GM19395 (cell line): ENCODE results near the gene HDAC7.

ENCODE experiments used
- ATAC-seq: cut with Tn5 transposase; IDR thresholded peaks from one replicate; pipeline ENCODE4 v1.9.1; 2021; ENCODE audit warnings: mild to moderate bottlenecking, moderate library complexity; ENCODE audit not compliant: unreplicated experiment

Gene HDAC7

DNA sequence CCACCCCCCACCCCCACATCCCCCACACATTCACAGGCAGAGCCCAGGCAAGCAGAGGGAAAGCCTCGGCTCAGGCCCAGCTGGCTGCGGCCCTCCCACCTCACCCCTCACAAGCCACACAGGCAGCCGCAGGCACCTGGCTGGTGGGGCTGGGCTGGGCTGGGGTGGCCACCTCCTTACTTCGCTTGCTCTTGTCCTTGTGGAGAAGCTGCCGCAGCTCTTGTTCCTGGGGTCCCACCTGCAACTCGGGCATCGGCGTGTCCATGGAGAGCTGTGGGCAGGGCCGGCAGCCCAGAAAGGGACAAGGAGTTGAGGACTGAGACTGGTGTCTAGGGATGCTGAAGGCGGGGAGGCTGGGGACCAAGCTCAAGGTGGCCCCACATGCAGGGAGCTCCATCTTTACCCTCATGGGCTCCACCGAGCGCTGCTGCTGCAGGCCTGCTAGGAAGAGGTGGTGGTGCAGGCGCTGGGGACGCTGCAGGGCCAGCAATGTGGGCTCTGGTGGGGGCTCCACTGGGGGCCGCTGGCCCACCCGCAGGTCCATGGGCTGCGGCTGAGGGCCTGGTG, 21.2 kb downstream of the HDAC7 start:
- ATAC-seq: no peak

DNA sequence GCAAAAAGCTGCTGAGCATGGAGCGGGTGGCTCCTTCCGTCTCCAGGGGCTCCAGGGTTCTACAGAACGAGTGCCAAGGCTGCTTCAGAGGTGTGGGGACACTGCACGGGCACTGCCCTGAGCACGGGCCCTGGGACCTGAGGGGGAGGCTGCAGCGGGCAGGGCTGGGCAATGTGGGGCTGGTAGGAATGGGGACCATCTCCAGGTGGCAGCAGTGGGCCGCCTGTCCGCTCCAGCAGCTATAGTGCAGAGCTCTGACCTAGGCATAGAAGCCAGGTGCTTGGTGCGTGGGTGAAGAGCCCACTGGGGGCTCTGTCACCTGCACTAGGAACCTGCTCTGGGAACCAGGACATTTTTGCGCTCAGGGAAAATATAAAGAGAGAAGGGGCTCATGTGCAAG, 22.3 kb downstream of the HDAC7 start:
- ATAC-seq: no peak

DNA sequence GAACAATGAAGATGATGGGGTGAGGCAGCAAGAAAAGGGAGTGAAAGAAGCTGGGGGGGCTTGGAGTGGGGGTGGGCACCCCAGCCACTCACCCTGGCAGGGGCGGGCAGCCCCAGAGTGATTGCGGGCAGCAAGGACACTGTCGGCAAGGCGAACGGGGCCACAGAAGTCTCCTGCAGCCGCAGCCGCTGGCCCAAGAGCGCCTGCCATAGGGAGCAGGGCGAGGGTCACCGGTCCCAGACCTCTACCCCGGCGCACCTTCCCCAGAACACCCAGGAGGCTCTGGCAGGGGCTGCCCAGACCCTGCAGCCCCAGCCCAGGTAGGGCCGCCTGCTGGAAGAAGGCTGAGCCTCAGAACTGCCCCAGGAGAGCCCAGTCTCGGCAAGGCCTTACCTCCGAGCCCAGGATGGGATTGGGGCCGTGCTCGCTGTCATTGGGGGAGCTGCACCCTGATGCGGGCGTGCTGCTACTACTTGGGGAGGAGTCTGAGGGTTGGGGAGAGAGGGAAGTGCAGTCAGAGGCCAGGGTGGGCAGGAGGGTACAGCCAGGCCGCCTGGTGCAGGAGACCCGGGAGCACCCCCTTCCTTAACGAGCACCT, 23.8 kb downstream of the HDAC7 start:
- no peak for ATAC-seq

DNA sequence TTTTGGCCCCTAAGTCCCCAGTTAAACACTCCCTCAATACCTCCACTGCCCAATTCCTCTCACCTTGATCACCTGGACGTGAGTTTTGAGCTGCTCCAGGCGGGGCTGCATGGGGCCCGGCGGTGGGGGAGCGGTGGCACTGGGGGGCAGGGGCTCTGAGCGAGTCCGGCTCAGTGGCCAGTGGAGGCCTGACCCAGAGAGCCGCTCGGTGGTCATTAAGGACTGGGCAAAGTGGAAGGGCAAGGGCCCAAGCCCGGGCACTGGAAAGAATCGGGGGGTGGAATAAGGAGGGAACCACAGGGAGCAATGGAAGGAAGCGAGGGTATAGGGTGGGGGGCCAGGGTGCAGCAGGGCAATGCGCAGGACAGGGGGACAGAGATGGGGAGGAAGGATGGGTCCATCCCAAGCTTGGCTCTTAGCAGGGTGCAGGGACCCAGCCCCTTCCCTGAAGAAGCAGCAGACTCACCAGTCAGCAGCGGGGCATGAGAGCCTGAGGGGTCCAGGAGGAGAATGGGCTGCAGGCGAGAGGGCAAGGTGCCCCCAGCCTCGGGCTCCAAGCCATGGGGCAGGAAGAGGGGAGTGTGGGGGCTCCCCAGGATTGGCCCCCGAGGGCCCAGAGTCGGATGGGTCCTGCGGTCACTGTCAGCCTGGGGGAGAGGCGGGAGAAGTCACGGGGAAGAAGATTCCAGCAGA, 24.4 kb downstream of the HDAC7 start:
- ATAC-seq: no peak

DNA sequence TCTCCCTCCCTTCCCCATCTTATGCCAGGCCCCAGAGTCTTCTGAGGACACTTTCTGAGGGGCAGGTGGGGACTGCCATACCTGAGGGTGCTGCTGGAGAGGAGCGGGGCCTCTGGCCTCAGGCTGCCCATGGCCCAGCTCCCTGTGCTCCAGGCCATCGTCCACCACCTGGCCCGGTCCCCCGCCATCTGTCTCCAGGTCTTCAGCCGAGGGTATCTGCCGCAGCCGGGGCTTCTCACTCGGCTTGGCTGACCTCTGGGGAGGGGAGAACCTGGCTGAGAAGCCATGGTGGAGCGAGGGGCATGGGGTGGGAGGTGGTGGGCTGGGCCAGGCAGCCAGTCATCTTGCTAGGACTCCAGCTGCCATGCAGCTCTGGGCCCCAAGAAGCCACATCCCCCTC, 25.0 kb downstream of the HDAC7 start:
- no peak for ATAC-seq

DNA sequence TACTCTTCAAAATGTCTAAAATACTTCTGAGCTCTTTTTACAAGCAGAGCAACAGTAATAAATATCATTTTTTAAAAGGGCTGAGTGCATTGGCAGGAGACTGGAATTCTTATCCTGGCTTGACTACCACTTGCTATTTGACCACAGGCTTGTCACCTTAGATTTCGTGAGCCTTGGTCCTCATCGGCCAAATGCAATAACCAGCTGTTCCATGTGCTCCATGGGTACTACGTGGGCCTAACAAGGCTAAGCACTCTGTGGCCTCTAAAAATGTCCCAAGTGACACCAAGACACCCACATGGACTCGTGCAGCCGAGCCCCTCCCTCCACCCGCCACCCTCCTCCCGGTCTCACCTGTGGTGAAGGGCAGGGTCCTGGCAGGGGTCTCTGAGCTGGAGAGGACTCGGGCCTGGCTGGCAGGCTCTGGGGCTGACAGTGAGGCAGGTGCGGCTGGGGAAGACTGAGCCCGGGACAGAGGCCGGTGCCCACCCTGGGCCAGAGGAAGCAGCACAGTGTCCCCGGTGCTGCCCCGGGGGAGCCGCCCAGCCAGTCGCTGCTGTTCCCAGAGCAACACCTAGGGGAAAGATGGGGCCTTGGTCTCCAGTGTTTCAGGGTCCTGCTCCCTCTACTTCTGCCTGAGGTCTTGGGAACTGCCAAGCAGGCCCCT, 26.6 kb downstream of the HDAC7 start:
- no peak for ATAC-seq

DNA sequence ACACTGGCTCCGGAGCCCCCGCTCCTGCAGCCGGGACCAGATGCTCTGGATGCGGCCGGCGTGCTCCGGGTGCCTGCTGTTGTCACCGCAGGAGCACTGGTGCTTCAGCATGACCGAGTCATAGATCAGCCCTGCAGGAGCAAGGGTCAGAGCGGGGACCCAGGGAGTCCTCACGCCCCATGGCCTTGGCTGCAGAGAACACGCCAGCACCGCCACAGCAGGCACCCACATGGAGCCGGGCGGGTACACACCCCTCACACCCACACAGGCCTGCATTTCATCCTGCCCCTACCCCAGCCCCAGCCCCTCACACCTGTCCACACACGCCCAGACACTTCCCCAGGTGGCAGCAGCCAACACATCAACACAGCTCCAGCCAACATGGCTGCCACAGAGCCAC, 27.8 kb downstream of the HDAC7 start:
- ATAC-seq: no peak

DNA sequence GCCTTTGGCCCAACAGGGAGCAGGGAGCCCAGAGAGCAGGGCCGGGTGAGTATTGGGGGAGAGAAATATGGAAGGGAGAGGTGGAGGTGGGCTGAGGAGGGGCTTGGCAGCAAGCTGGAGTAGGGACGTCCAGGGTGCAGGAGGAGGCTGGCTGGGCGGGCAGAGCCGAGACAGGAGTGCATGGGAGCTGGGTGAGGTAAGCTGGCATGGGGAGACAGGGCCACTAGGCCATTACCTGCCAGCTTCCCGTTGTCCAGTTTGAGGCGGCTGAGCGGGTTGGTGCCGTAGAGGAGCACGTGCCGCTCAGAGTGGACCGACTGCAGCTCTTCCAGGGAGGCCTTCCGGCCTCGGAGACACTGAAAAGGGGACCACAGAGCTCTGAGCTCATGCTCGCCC, 28.4 kb downstream of the HDAC7 start:
- ATAC-seq: no peak

DNA sequence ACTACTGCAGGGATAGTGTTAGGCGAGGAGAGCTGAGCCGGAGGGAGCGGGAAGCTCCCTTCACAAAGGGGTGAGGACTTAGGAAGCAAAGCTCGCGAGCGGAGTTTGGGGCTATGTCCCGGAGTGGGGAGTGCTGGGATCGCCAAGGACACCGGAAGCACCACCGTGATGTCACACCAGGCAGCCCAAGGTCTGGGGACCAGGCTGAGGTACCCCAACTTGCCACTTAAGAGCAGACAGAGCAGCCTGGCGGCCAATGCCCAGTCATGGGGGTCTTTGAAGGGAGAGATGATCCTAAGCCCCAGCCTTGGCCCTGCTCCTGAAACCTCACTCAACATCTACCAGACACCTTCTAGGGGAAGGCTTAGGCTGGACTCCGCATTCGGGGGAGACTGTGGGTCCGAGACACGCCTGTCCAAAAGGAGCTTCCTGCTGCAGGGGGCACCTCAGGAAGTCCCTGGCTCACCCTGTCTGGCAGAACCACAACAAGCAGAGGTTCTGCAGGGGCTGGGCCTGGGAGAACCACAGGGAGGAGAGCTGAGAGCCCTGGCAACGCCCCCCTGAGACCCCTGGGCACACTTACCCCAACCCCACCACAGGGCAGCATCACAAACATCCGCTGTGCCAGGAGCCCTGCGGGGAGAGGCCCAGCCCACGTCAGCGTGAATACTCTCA, 28.9 kb downstream of the HDAC7 start:
- no peak for ATAC-seq

DNA sequence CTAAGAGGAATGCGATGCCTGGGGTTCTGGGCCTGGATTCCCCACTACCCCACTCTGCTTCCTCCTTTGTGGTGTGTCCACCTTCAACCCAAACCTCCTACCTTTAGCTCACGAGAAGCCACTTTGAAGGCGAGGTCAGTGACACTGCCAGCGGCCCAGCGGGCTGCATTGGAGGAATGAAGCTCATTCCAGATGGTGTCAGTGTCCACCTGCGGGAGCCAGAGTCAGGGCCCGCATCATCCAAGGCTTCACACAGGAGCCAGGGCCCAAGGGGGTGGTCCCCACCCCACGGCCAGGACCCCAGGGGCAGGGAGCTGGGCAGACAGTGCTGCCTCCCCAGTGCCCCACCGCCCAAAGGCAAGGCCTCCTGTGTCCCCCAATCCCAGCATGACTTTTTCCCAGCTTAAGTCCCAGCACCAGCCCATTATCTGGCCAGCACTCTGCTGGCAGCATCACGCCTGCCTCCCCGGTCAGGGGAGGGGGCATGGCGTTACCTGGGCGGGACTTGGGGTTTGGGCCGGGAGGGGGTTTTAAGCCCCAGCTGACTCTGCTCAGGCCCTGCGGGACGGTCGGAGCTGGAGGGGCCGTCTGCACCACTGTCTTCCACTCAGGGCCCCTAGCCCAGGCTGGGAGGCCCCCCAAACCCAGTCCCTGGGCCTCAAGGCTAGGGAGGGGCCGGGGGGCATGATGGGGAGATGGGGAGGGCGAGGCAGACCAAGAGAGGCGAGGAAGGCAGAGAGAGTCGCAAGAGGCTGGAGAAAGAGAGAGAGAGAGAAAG, 29.8 kb downstream of the HDAC7 start:
- ATAC-seq: no peak

DNA sequence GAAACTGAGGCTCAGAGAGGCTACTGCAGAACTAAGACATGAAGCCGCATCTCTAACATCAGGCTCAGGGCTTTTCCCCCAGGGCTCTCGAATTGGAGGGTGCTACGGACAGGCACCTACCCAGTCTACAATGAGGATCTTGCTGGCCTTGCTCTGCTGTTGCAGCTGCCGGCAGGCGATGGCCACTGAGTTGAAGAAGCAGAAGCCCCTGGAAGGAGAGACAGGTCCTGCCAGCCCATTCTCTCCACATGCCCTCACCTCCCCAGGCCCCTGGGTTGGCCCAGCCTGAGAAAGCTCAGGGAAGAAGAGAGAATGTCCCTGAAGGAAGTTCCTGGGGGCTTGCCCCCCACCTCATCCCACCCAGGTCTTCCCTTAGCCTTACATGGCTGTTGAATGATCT, 30.6 kb downstream of the HDAC7 start:
- ATAC-seq: no peak

DNA sequence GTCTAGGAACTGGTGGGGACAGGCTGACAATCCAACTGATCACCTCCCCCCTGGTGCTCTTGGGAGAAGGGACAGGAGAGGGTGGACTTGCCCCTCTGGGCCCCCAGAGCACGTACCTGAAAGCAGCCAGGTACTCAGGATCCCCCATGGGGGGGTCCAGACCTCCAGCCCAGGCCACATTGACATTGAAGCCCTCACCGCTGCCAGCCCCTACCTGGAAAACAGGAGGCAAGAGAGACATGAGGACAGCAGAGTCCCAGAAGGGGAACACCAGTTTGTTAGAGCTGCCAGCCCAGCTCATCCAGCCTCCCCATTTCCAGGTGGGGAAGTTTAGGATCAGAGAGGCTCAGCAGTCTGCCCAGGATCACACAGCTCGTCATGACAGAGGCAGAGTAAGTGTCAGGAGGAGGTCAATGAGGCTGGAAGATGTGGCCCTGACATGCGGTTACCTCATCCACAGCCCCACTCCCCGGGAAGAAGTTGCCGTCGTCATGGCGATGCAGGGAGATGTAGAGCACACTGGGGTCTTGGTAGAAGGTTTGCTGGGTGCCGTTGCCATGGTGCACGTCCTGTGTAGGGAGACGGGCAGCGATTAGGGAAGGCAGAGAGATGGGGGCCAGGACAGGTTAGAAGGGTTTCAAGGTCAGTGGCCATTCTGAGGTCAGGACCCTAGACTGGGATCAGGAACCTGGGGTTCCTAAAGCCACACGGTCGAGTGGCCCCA, 31.9 kb downstream of the HDAC7 start:
- no peak for ATAC-seq

DNA sequence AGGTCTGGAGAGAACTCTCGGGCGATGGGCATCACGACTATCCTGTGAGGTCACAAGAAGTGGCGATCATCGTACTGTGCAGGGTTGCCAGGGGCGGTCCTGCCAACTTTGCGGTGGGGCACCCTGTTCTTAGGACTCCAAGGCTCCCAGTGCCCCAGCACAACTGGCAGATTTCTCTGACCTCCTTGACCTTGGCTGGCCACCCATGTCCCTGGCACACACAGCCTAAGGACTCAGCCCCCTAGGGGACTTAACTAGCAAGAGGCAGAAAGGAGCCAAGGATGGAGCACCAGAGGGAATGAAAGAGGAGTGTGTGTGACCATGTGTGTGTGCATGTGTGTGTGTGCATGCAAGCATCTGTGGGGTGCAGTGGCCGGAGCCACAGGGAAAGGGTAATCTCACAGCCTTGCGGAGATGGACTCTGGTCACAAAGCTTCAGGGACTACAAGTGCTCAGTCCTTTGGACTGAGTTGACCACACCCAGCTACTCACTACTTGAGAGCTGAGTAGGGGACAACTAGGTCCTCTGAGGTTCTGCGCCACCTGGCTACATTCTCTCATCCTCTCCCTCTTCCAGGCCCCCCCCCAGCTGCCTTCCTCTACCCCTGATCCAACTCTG, 32.9 kb downstream of the HDAC7 start:
- no peak for ATAC-seq

DNA sequence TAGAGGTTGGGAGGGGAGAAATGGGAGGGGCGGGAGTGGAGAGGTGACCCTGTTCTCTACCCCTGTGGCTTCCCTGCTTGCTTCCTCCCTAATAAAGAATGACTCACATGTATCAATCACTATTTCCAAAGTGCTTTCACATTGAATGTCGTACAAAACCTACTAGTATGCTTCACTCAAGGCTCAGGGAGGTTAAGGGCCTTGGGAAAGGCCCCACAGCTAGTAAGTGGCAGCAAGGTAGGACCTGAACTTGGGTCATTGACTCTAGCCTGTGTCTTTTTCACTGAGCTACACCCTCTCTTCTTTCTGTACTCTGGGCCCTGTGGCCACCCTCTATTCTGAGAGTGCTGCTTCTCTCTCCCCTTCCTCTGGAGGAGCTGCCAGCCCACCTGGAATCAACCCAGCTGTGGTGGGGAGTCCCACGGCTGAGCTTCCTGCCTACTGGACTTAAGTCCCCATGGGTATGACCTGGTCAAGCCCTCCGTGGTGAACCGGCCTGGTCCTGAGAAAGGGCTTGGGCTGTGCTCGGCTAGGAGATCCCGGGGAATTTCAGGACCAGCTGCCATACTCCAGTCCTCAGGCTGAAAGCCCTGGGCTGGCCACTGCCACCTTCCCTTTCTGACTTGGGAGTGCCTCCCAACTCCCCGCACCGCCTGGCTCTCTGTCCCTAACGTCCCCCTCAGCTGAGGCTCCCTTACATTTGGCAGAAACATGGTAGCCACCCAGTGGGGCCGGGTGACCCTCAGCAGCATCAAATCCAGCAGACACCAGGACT, 33.6 kb downstream of the HDAC7 start:
- no peak for ATAC-seq

DNA sequence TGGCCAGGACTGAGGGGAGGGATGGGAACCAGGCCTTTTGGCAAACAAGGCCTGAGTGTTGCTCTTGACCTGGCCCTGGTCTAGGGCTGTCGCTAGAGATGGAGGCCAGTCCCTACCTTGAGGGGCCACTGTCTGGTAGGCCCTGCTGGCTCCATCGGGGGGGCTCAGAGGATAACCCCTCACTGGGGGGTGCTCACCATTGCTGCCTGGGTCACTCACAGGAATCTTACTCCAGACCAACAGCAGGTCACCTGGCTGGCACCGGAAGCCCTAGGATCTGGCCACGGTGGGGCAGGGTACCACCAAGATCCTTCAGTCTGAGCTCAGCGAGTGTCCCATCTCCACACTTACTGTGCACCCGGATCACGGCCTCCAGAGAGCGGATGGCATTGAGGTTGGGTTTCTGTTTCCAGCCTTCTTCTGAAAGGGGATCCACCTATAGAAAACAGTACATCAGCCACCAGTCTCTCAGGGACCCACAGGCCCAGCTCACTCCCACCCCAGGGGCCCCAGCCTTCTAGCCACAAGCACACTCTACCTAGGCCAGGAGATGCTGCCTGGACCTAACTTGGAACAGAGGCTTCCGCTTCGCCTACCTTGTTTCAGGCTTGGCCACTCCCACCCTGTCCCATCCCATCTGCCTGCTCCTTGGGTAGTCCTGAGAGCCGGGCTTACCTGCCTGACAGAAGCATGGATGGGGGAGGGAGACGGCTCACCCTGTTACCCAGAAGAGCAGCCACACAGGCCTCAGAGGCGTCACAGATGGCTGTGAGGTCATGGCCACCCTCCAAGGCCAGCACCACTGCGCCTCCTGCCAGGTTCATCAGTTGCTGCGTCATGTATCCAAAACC, 34.4 kb downstream of the HDAC7 start:
- no peak for ATAC-seq

DNA sequence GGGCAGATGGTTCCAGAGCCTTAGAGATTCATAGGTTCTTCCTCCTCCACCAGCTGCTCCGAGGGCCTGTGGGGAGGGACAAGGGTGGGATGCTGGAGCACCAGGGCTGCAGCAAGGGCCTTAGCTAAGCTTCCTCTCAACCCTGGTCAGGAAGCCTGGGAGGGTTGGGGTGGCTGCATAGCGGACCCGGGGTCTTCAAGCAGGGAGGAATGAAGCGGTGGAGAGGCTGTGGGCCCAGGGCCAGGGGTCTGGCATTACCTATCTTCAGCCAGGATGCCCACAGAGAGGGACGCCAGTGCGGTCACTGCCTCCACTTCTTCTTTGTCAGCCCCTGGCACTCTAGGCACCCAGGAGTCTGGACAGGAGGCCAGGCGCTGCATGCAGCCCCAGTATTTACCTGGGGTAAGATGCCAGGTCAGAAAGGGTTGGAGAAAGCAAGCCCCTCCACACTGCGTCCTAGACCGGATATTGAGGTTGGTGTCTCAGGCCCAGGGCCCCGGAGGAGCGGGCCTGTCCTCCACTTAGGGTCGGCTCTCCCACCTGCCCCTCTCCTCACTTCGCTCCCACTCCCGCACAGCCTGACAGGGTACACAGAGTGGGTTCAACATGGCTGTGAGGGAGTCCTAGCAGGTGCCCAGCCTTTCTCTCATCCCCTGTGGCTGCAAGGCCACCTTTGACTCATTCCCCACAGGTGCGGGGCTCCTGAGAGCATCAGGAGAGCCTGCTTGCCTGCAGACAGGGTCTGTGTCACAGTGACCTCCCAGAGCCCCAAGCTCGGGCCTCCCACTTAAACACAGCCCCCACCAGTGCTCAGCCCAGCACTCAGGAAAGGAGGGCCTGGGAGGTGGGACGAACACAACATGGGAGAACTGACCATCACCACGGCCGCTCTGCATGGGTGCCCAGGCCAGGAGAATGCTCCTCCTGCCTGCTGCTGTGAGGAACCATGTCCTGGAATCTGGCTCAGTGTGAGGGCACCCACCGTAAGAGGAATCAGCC, 35.6 kb downstream of the HDAC7 start:
- ATAC-seq: no peak
